ENCODE data around the gene GPR63. TPM values are rescaled to one million over a fixed set of nuclear protein-coding genes. Genes with fewer than 3 reads are reported as not detected.
"Not testable (repeated sequence)": the region's sequence is repeated elsewhere in the genome, so short reads cannot be mapped to it uniquely, and the experiment has no call there.

The GPR63 gene, protein sequence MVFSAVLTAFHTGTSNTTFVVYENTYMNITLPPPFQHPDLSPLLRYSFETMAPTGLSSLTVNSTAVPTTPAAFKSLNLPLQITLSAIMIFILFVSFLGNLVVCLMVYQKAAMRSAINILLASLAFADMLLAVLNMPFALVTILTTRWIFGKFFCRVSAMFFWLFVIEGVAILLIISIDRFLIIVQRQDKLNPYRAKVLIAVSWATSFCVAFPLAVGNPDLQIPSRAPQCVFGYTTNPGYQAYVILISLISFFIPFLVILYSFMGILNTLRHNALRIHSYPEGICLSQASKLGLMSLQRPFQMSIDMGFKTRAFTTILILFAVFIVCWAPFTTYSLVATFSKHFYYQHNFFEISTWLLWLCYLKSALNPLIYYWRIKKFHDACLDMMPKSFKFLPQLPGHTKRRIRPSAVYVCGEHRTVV
- total RNA-seq (1 to 10 TPM; 1.9 TPM), polyA plus RNA-seq (under 1 TPM; 0.10 to 0.22 TPM)

DNA sequence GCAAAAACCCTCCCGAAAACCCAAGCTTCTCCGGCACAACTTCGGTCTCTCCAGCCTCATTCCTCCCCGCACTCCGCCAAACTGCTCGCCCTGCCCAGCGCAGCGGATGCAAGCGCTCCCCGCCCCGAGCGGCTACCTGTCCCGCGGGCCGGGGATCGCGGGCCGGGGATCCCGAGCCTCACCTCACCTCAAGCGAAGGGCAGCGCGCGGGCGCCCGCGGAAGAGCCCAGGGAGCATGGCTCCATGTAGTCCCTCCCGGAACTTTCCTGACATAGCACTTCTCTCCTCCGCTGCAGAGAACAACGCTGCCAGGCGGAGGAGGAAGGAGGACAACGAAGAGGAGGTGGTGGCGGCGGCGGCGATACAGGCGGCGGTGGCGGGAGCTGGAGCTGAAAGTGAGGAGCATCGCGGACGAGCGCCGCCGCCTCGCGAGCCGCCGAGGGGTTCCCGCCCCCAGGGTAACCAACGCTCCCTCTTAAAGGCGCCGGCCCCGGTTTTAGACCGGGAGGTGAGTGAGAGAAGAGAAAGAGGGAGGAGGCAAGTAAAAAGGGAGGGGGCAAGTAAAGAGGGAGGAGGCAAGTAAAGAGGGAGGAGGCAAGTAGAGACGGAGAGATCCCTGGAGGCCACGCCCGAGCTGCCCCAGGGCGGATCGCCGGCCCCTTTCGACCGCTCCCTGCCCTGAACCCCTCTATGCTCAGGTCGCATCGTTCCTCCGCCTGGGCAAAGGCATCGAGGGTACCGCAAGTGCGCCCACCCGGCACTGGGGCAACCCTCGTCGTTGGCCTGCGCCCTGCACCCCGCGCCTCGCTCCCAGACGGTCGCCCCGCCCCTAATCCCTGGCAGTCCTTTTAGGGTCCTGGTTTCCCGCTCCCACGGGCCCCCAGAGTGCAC, at the start of gene GPR63:
GPR63 (minus strand) TSS at position 397 of the 891 bp plus-strand sequence. CDS start 37,746 bp downstream, outside the sequence.
- Mint-ChIP-seq H3K4me1 (peaks cover 10 to 33% (median 22%) of the 10 kb centered on the region in 4 donors), H3K27ac (peak within 1 kb of the TSS; percentile 49 to 87 (median 77)), H3K4me3 (peak within 1 kb of the TSS; percentile 89 to 96 (median 93)), H3K27me3 (peaks cover 0 to 12% of the 10 kb centered on the region in 2 donors), H3K9me3 (no peaks in the 10 kb centered on the region), H3K36me3 (peaks cover 0 to 6% of the 10 kb centered on the region in 2 donors)
- Histone ChIP-seq H3K9me3 (ENCODE audit: control insufficient read depth in 1 of 2, low read length in 2 of 2) (no peaks in the 10 kb centered on the region), H3K27ac (ENCODE audit: low read depth, low read length) (peak within 1 kb of the TSS; percentile 3), H3K27me3 (ENCODE audit: insufficient read depth, low read length) (no peaks in the 10 kb centered on the region), H3K4me3 (ENCODE audit: low read length in 2 of 2) (peak within 1 kb of the TSS; percentile 2 to 69), H3K36me3 (ENCODE audit: insufficient read depth, low read length) (no peaks in the 10 kb centered on the region), H3K4me1 (ENCODE audit: insufficient read depth, low read length) (peaks cover 18% of the 10 kb centered on the region)
- POLR2A ChIA-PET (ENCODE audit: partially characterized antibody) = interaction anchor here (1.0 to 2.0 kb wide), 3 partner anchors 31 to 87 kb away, joined by 3 to 14 read pairs (median 6); partner anchors contain the start of gene KLHL32
- CTCF ChIA-PET (ENCODE audit: partially characterized antibody) = interaction anchor here (0.6 to 1.2 kb wide), 2 partner anchors 66 to 218 kb away, joined by 3 read pairs; no protein-coding TSS in a partner anchor
- intact Hi-C loops (cut with micrococcal nuclease) = loop anchor here (1.0 to 2.0 kb wide), 5 partner anchors 47 to 445 kb away; partner anchors contain the start of genes KLHL32, MMS22L and NDUFAF4
- peak; percentile 64 to 78 (median 66) for DNase-seq

DNA sequence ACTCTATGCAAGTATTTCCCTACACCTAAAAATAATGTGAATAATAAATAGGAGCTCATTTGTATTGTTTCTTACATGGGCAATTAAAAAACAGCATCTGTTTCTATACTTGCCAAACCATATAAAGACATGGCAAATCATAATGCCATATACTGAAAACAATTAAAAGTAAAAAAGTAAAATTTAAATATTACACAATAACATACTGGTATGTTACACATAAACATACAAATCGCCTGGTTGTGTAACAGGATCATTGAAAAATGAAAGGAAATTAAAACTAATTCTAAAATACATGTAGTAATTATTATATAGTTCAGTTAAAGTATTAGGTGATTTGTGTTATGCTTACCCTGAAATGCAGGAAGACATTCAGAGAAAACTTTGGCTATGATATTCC, 49.2 kb upstream of the GPR63 start:
- H3K9me3 ChIP-seq (ENCODE audit: control insufficient read depth in 1 of 2, low read length in 2 of 2) = no peaks in the 10 kb centered on the region
- no peak for DNase-seq
- H3K27ac ChIP-seq (ENCODE audit: low read depth, low read length) = no peak overlapping the region
- Mint-ChIP-seq H3K4me3 (no peak overlapping the region), H3K27ac (no peak overlapping the region), H3K9me3 (no peaks in the 10 kb centered on the region), H3K36me3 (peaks cover 8 to 22% of the 10 kb centered on the region in 2 donors), H3K27me3 (no peaks in the 10 kb centered on the region), H3K4me1 (peaks cover 3 to 7% (median 5%) of the 10 kb centered on the region in 4 donors)
- peaks cover 10% of the 10 kb centered on the region for H3K36me3 ChIP-seq (ENCODE audit: insufficient read depth, low read length)
- ChIA-PET POLR2A (ENCODE audit: partially characterized antibody) (no interaction called here), CTCF (ENCODE audit: partially characterized antibody) (no interaction called here)
- peaks cover 10% of the 10 kb centered on the region for H3K4me1 ChIP-seq (ENCODE audit: insufficient read depth, low read length)
- H3K27me3 ChIP-seq (ENCODE audit: insufficient read depth, low read length) = no peaks in the 10 kb centered on the region
- intact Hi-C loops (cut with micrococcal nuclease) = no loop called here
- no peak overlapping the region for H3K4me3 ChIP-seq (ENCODE audit: low read length in 2 of 2)

DNA sequence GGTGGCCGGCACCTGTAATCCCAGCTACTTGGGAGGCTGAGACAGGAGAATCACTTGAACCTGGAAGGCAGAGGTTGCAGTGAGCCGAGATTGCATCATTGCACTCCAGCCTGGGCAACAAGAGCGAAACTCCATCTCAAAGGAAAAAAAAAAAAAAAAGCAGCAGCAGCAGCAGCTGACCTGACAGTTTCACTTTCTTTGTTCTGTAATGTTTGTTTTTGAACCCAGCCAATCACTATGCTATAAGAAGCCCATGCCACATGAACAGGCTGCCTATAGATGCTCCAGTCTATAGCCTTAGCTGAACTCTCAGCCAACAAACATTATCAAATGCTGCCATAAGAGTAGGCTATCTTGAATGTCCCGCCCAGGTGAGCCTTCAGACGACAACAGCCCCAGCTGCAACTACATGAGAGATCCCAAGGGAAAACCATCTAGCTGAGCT, 47.9 kb upstream of the GPR63 start:
- H3K9me3 Mint-ChIP-seq; H3K4me1 ChIP-seq (ENCODE audit: insufficient read depth, low read length); CTCF ChIA-PET (ENCODE audit: partially characterized antibody); H3K27me3 ChIP-seq (ENCODE audit: insufficient read depth, low read length); H3K27me3 Mint-ChIP-seq; H3K36me3 Mint-ChIP-seq; H3K27ac ChIP-seq (ENCODE audit: low read depth, low read length); H3K9me3 ChIP-seq (ENCODE audit: control insufficient read depth in 1 of 2, low read length in 2 of 2); H3K4me1 Mint-ChIP-seq; H3K36me3 ChIP-seq (ENCODE audit: insufficient read depth, low read length): not testable (repeated sequence)
- DNase-seq = peak in 4 of 5 donors; percentile 30 to 51 (median 42)
- Mint-ChIP-seq H3K27ac (peak overlapping the region in 6 of 7 donors; percentile 8 to 88 (median 70)), H3K4me3 (peak overlapping the region in 7 of 8 donors; percentile 1 to 74 (median 60))
- intact Hi-C loops (cut with micrococcal nuclease) = loop anchor here (2.0 kb wide), 1 partner anchor 48 kb away; the partner anchor contains the start of gene GPR63
- peak overlapping the region in 1 of 2 donors; percentile 17 for H3K4me3 ChIP-seq (ENCODE audit: low read length in 2 of 2)
- POLR2A ChIA-PET (ENCODE audit: partially characterized antibody) = interaction anchor here (1.0 to 2.0 kb wide), 2 partner anchors 12 to 40 kb away, joined by 4 to 6 read pairs; partner anchors contain the start of genes KLHL32 and NDUFAF4

DNA sequence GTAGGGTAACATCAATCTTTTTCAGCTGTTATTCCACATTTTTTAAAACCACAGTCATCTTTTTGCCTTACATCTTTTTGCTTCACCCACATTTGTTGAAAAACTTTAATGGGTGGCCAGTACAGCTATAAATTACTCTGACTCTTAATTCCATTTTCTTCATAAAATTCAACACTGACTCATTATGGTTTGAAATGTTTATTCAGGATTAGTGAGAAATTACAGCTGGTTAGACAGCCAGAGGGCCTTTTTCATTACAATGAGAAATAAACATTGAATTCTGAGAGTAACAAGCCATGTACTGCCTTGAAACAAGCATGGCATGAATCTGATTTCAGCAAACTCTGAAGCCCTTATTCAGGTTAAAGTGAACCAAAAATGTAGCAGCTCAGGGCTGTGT, 40.9 kb upstream of the GPR63 start:
- H3K27ac ChIP-seq (ENCODE audit: low read depth, low read length) = no peak overlapping the region
- Mint-ChIP-seq H3K4me3 (no peak overlapping the region), H3K9me3 (no peaks in the 10 kb centered on the region), H3K27ac (no peak overlapping the region), H3K27me3 (peaks cover 0 to 1% of the 10 kb centered on the region in 2 donors), H3K4me1 (no peaks in the 10 kb centered on the region), H3K36me3 (no peaks in the 10 kb centered on the region)
- no peak for DNase-seq
- no peaks in the 10 kb centered on the region for H3K27me3 ChIP-seq (ENCODE audit: insufficient read depth, low read length)
- no peaks in the 10 kb centered on the region for H3K4me1 ChIP-seq (ENCODE audit: insufficient read depth, low read length)
- H3K4me3 ChIP-seq (ENCODE audit: low read length in 2 of 2) = no peak overlapping the region
- POLR2A ChIA-PET (ENCODE audit: partially characterized antibody) = no interaction called here
- H3K36me3 ChIP-seq (ENCODE audit: insufficient read depth, low read length) = no peaks in the 10 kb centered on the region
- H3K9me3 ChIP-seq (ENCODE audit: control insufficient read depth in 1 of 2, low read length in 2 of 2) = no peaks in the 10 kb centered on the region
- intact Hi-C loops (cut with micrococcal nuclease) = no loop called here
- CTCF ChIA-PET (ENCODE audit: partially characterized antibody) = interaction anchor here (1.1 to 1.5 kb wide), 2 partner anchors 12 to 20 kb away, joined by 3 to 4 read pairs; no protein-coding TSS in a partner anchor

DNA sequence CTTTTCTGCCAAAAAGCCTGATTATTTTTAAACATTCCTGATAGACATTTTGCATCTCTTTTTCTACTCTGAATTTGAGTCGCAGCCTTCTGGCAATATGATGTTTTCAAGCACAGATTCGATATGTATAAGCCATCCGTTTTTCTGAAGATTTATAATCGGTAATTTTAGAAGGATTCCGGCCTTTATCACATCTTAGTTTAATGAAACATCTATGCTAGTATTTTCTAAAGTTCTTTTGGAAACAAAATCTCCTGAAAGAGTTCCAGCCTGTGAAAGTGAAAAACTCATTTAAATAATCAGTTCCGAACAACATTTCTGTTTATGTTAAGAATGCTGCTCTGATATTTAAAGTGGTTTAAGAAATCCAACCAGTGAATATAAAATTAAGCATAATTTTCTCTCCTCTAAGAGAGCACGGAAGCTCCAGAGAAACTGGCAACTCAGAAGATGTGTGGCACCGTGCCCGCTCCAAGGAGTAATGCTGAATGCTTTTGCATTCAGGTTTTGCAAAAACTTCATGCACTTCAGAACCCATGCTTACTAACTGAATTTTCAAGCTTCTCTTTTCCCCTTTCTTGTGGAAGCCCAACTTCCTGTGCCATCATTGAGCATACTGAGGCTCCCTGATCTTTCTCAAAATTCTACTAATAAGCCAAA, 39.7 kb upstream of the GPR63 start:
- ChIA-PET POLR2A (ENCODE audit: partially characterized antibody) (no interaction called here), CTCF (ENCODE audit: partially characterized antibody) (no interaction called here)
- no peaks in the 10 kb centered on the region for H3K9me3 Mint-ChIP-seq
- no peaks in the 10 kb centered on the region for H3K36me3 Mint-ChIP-seq
- no peak overlapping the region for H3K27ac Mint-ChIP-seq
- intact Hi-C loops (cut with micrococcal nuclease) = no loop called here
- Histone ChIP-seq H3K27me3 (ENCODE audit: insufficient read depth, low read length) (no peaks in the 10 kb centered on the region), H3K27ac (ENCODE audit: low read depth, low read length) (no peak overlapping the region), H3K9me3 (ENCODE audit: control insufficient read depth in 1 of 2, low read length in 2 of 2) (no peaks in the 10 kb centered on the region), H3K36me3 (ENCODE audit: insufficient read depth, low read length) (no peaks in the 10 kb centered on the region), H3K4me3 (ENCODE audit: low read length in 2 of 2) (no peak overlapping the region), H3K4me1 (ENCODE audit: insufficient read depth, low read length) (no peaks in the 10 kb centered on the region)
- no peak overlapping the region for H3K4me3 Mint-ChIP-seq
- no peaks in the 10 kb centered on the region for H3K4me1 Mint-ChIP-seq
- peaks cover 0 to 1% of the 10 kb centered on the region in 2 donors for H3K27me3 Mint-ChIP-seq
- DNase-seq = no peak

DNA sequence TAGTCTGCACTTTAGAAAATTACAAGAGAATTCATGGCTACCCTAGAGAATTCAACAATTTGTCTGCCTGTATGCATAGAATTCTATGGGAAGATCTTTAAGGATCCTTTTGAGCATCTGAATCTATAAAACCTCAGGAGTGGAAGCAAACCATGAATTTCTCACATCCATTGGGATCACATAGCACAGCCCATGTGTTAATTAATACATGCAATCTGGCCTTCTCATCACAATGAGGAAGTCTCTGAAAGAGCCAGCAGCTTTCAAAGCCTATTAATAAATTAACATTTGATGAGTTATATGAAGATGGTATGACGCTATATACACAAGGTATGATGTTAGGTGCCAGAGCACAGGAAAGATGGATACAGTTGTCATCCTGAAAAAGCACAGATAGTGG, 35.7 kb upstream of the GPR63 start:
- H3K27me3 ChIP-seq (ENCODE audit: insufficient read depth, low read length) = no peaks in the 10 kb centered on the region
- POLR2A ChIA-PET (ENCODE audit: partially characterized antibody) = no interaction called here
- H3K4me3 ChIP-seq (ENCODE audit: low read length in 2 of 2) = no peak overlapping the region
- H3K9me3 ChIP-seq (ENCODE audit: control insufficient read depth in 1 of 2, low read length in 2 of 2) = no peaks in the 10 kb centered on the region
- no peak for DNase-seq
- CTCF ChIA-PET (ENCODE audit: partially characterized antibody) = no interaction called here
- Mint-ChIP-seq H3K27me3 (peaks cover 7 to 8% of the 10 kb centered on the region in 2 donors), H3K9me3 (no peaks in the 10 kb centered on the region), H3K36me3 (no peaks in the 10 kb centered on the region), H3K4me3 (no peak overlapping the region), H3K4me1 (no peaks in the 10 kb centered on the region), H3K27ac (no peak overlapping the region)
- H3K36me3 ChIP-seq (ENCODE audit: insufficient read depth, low read length) = no peaks in the 10 kb centered on the region
- no peak overlapping the region for H3K27ac ChIP-seq (ENCODE audit: low read depth, low read length)
- no peaks in the 10 kb centered on the region for H3K4me1 ChIP-seq (ENCODE audit: insufficient read depth, low read length)
- intact Hi-C loops (cut with micrococcal nuclease) = no loop called here

Data from CD4-positive, alpha-beta memory T cell (primary cell).